HCT116 (cell line): ENCODE measurements around the gene GPR27. TPM values are rescaled to one million over a fixed set of nuclear protein-coding genes. Genes with fewer than 3 reads are reported as not detected.

Experiments
- ATAC-seq: fragments of 200-7000 bp; cut with Tn5 transposase; 2 replicates; pipeline ENCODE4 v1.9.1; 2020; ENCODE audit warnings: mild to moderate bottlenecking, moderate library complexity
- Bru-seq: library from RNA; stranded (reverse); fragments of 400-500 nt; gene quantifications from one replicate; lab custom pipeline; 2021; lab: Mats Ljungman, UMichigan
- BruChase-seq, 2 experiments: library from RNA; stranded (reverse); fragments of 400-500 nt; gene quantifications; one replicate each; lab custom pipeline; 2021; lab: Mats Ljungman, UMichigan
- BruUV-seq: library from RNA; stranded (reverse); fragments of 400-500 nt; replicated peaks from 2 replicates; lab custom pipeline; 2021; lab: Mats Ljungman, UMichigan
- CTCF ChIA-PET: fragments of 300-600 bp; sonication (Branson Sonifier 250); formaldehyde crosslinking; loops from one replicate; lab custom pipeline; 2021; ENCODE audit warnings: antibody characterized with exemption; lab: Charles Lee
- POLR2A ChIA-PET: fragments of 300-600, 350-600 bp; sonication (Branson Sonifier 250); formaldehyde crosslinking; loops from one replicate; lab custom pipeline; 2021; ENCODE audit warnings: antibody characterized with exemption; lab: Charles Lee
- RAD21 ChIA-PET, 2 experiments: fragments of 300-600 bp; sonication (Branson Sonifier 250); formaldehyde crosslinking; loops; one replicate each; lab custom pipeline; 2023; ENCODE audit warnings: low total read pairs in 2 of 2; ENCODE audit not compliant: uncharacterized antibody in 2 of 2, unreplicated experiment in 2 of 2, low non-redundant PET in 1 of 2; lab: Charles Lee
- DNase-seq: peaks from one replicate; pipeline ENCODE4 v3.0.0-alpha.2; 2010; ENCODE audit warnings: low read depth, low spot score
- H2AFZ ChIP-seq: fragments of 200-600 bp; shearing (Covaris generic), sonication (generic); 2 replicates; pipeline ENCODE4 v1.6.1; 2017; ENCODE audit warnings: low read depth, mixed run types, mixed read lengths, antibody characterized with exemption, low read length; ENCODE audit not compliant: poor library complexity, severe bottlenecking
- H3K27ac ChIP-seq: 2 replicates; pipeline ENCODE4 v1.5.1; 2012; ENCODE audit warnings: low read depth, low read length
- H3K27me3 ChIP-seq: fragments of 200-600 bp; sonication (generic); 2 replicates; pipeline ENCODE4 v1.6.1; 2016; ENCODE audit warnings: mixed run types, low read length, mixed read lengths; ENCODE audit not compliant: insufficient read depth
- H3K36me3 ChIP-seq, 2 experiments: fragments of 200-500 bp in 1 of 2; fragments of 200-600 bp in 1 of 2; sonication (Bioruptor generic) in 1 of 2; sonication (generic) in 1 of 2; 2 replicates each; pipeline versions ENCODE4 v1.5.1 to v1.6.1; 2014 to 2016; ENCODE audit warnings: low read length in 2 of 2, inconsistent platforms in 1 of 2, mixed read lengths in 1 of 2, mixed run types in 1 of 2; ENCODE audit not compliant: insufficient read depth in 2 of 2, control insufficient read depth in 1 of 2
- H3K4me1 ChIP-seq, 2 experiments: fragments of 200-600 bp in 1 of 2; sonication (generic) in 1 of 2; 2 replicates each; pipeline versions ENCODE4 v1.5.1 to v1.6.1; 2012 to 2017; ENCODE audit warnings: low read length in 2 of 2, inconsistent platforms in 1 of 2, mild to moderate bottlenecking in 1 of 2, mixed read lengths in 1 of 2, mixed run types in 1 of 2, moderate library complexity in 1 of 2; ENCODE audit not compliant: insufficient read depth in 2 of 2, control insufficient read depth in 1 of 2
- H3K4me2 ChIP-seq: fragments of 200-600 bp; sonication (generic); 2 replicates; pipeline ENCODE4 v1.6.1; 2017; ENCODE audit warnings: mixed run types, low read length, mixed read lengths
- H3K4me3 ChIP-seq, 2 experiments: fragments of 200-600 bp in 1 of 2; sonication (generic) in 1 of 2; replicated peaks in 1 of 2; 2 replicates each; pipeline ENCODE4 v1.5.1; 2011 to 2016; ENCODE audit warnings: low read length in 2 of 2, control low read depth in 1 of 2, low read depth in 1 of 2, mild to moderate bottlenecking in 1 of 2, mixed read lengths in 1 of 2, mixed run types in 1 of 2
- H3K79me2 ChIP-seq: fragments of 200-600 bp; sonication (generic); 2 replicates; pipeline ENCODE4 v1.6.1; 2017; ENCODE audit warnings: mild to moderate bottlenecking, mixed run types, low read length, moderate library complexity, mixed read lengths; ENCODE audit not compliant: insufficient read depth
- H3K9ac ChIP-seq: fragments of 200-600 bp; sonication (generic); 2 replicates; pipeline ENCODE4 v1.6.1; 2016; ENCODE audit warnings: low read length, mixed read lengths
- H3K9me2 ChIP-seq: fragments of 200-600 bp; sonication (generic), shearing (Covaris generic); 2 replicates; pipeline ENCODE4 v1.6.1; 2017; ENCODE audit warnings: mixed run types, mild to moderate bottlenecking, moderate library complexity; ENCODE audit not compliant: insufficient read depth
- H3K9me3 ChIP-seq, 2 experiments: fragments of 200-500 bp in 1 of 2; fragments of 200-600 bp in 1 of 2; sonication (Bioruptor generic) in 1 of 2; sonication (generic) in 1 of 2; 2 replicates each; pipeline ENCODE4 v1.6.1; 2014 to 2017; ENCODE audit warnings: low read length in 2 of 2, mixed read lengths in 2 of 2, inconsistent platforms in 1 of 2, low read depth in 1 of 2, mild to moderate bottlenecking in 1 of 2, mixed run types in 1 of 2, moderate library complexity in 1 of 2; ENCODE audit not compliant: control insufficient read depth in 1 of 2, insufficient read depth in 1 of 2
- H4K20me1 ChIP-seq: fragments of 200-600 bp; sonication (generic), shearing (Covaris generic); 2 replicates; pipeline ENCODE4 v1.6.1; 2017; ENCODE audit warnings: mixed run types, mild to moderate bottlenecking, moderate library complexity; ENCODE audit not compliant: insufficient read depth
- CBX3 ChIP-seq: IDR thresholded peaks from 2 replicates; pipeline ENCODE4 v1.6.1; 2012; ENCODE audit warnings: low read depth
- ELF1 ChIP-seq: IDR thresholded peaks from 2 replicates; pipeline ENCODE4 v1.6.1; 2012; ENCODE audit warnings: low read depth, borderline replicate concordance
- EZH2 ChIP-seq: fragments of 200-600 bp; sonication (generic); IDR thresholded peaks from 2 replicates; pipeline ENCODE4 v1.6.1; 2017; ENCODE audit warnings: antibody characterized with exemption, mixed run types
- FOSL1 ChIP-seq: IDR thresholded peaks from 2 replicates; pipeline ENCODE4 v1.6.1; 2012; ENCODE audit warnings: low read depth
- RAD21 ChIP-seq: IDR thresholded peaks from 2 replicates; pipeline ENCODE4 v1.6.1; 2012; ENCODE audit warnings: low read depth, mild to moderate bottlenecking
- SIN3A ChIP-seq: IDR thresholded peaks from 2 replicates; pipeline ENCODE4 v1.6.1; 2012; ENCODE audit warnings: low read depth
- YY1 ChIP-seq: IDR thresholded peaks from 2 replicates; pipeline ENCODE4 v1.6.1; 2011; ENCODE audit warnings: low read length, low read depth, moderate library complexity, mild to moderate bottlenecking; ENCODE audit not compliant: insufficient replicate concordance; ENCODE audit errors: extremely low read depth
- ZBTB33 ChIP-seq: IDR thresholded peaks from 2 replicates; pipeline ENCODE4 v1.6.1; 2011; ENCODE audit warnings: mild to moderate bottlenecking, low read length, moderate library complexity; ENCODE audit not compliant: insufficient replicate concordance; ENCODE audit errors: extremely low read depth
- ZFX ChIP-seq: fragments of 450-650 bp; IDR thresholded peaks from 2 replicates; pipeline ENCODE4 v1.6.1; 2017
- intact Hi-C: fragments of 100-400 bp; cut with micrococcal nuclease; formaldehyde crosslinking; loops from 2 replicates; pipeline ENCODE4 v1.10.0; 2022
- long read RNA-seq: library from polyadenylated mRNA; unstranded; transcript quantifications from one replicate; pipeline ENCODE4 v2.0.0, GENCODE V29; 2021; ENCODE audit not compliant: unreplicated experiment
- polyA plus RNA-seq: library from polyadenylated mRNA; unstranded; fragments of >200 nt; gene quantifications from 2 replicates; pipeline ENCODE4 v1.2.1, GENCODE V29; 2012; ENCODE audit warnings: missing spikeins
- total RNA-seq: library from RNA; stranded (reverse); gene quantifications from one replicate; pipeline ENCODE4 v1.2.1, GENCODE V29; 2021; ENCODE audit not compliant: unreplicated experiment
- TF ChIP-seq, protein P1 (sequence below): IDR thresholded peaks from 2 replicates; pipeline ENCODE4 v1.6.1; 2012
- TF ChIP-seq, protein P2 (sequence below): IDR thresholded peaks from 2 replicates; pipeline ENCODE4 v1.6.1; 2012; ENCODE audit warnings: low read depth

GPR27 gene, protein sequence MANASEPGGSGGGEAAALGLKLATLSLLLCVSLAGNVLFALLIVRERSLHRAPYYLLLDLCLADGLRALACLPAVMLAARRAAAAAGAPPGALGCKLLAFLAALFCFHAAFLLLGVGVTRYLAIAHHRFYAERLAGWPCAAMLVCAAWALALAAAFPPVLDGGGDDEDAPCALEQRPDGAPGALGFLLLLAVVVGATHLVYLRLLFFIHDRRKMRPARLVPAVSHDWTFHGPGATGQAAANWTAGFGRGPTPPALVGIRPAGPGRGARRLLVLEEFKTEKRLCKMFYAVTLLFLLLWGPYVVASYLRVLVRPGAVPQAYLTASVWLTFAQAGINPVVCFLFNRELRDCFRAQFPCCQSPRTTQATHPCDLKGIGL
- total RNA-seq: not detected
- polyA plus RNA-seq: 0.03 TPM in 1 of 2 replicates, not detected in the other
- Bru-seq, nascent RNA: not detected
- BruChase-seq, experiment 1, labeled RNA remaining after a 6-hour chase: percentile 21 among the genes with signal in this experiment
- BruChase-seq, experiment 2, labeled RNA remaining after a 2-hour chase: percentile 15 among the genes with signal in this experiment
- long read RNA-seq: 0 reads

- Histone ChIP-seq H3K9me3 (no peaks in the 10 kb centered on the region), H3K9me2 (no peaks in the 10 kb centered on the region)
- POLR2A ChIA-PET: no interaction called here
These were observed at the start of gene GPR27 for GRCh38 chr3:71753701-71754609. Gene GPR27, plus strand, starts transcription at chr3:71753855. Its CDS starts 195 bp downstream, at chr3:71754050.

More at GRCh38 chr3:71753701-71754609, at the start of gene GPR27:
- no peaks in the 10 kb centered on the region for H3K4me1 ChIP-seq
- DNase-seq (no peak), ATAC-seq (no peak)
- BruUV-seq: no TSS peak
- H3K9ac ChIP-seq: no peak within 1 kb of the TSS
- intact Hi-C loops: no loop called here
- H3K4me3 ChIP-seq: no peak within 1 kb of the TSS
- 0 out of 2 replicates have a peak, but pooled peaks cover 2% of the 10 kb centered on the region for H3K27me3 ChIP-seq
- CTCF ChIA-PET: no interaction called here
- no peak within 1 kb of the TSS for H2AFZ ChIP-seq
- H3K27ac ChIP-seq: no peak within 1 kb of the TSS
- H4K20me1 ChIP-seq: no peaks in the 10 kb centered on the region
- no peaks in the 10 kb centered on the region for H3K79me2 ChIP-seq
- H3K4me2 ChIP-seq: no peak within 1 kb of the TSS
- TF ChIP-seq, protein P1, sequence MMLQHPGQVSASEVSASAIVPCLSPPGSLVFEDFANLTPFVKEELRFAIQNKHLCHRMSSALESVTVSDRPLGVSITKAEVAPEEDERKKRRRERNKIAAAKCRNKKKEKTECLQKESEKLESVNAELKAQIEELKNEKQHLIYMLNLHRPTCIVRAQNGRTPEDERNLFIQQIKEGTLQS: no peak
- TF ChIP-seq ELF1: no peak
- no peak for TF ChIP-seq FOSL1
- TF ChIP-seq SIN3A: no peak
- TF ChIP-seq, protein P2, sequence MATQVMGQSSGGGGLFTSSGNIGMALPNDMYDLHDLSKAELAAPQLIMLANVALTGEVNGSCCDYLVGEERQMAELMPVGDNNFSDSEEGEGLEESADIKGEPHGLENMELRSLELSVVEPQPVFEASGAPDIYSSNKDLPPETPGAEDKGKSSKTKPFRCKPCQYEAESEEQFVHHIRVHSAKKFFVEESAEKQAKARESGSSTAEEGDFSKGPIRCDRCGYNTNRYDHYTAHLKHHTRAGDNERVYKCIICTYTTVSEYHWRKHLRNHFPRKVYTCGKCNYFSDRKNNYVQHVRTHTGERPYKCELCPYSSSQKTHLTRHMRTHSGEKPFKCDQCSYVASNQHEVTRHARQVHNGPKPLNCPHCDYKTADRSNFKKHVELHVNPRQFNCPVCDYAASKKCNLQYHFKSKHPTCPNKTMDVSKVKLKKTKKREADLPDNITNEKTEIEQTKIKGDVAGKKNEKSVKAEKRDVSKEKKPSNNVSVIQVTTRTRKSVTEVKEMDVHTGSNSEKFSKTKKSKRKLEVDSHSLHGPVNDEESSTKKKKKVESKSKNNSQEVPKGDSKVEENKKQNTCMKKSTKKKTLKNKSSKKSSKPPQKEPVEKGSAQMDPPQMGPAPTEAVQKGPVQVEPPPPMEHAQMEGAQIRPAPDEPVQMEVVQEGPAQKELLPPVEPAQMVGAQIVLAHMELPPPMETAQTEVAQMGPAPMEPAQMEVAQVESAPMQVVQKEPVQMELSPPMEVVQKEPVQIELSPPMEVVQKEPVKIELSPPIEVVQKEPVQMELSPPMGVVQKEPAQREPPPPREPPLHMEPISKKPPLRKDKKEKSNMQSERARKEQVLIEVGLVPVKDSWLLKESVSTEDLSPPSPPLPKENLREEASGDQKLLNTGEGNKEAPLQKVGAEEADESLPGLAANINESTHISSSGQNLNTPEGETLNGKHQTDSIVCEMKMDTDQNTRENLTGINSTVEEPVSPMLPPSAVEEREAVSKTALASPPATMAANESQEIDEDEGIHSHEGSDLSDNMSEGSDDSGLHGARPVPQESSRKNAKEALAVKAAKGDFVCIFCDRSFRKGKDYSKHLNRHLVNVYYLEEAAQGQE: no peak
- TF ChIP-seq RAD21: no peak
- TF ChIP-seq ZFX: no peak
- no peak for TF ChIP-seq ZBTB33
- no peak for TF ChIP-seq YY1
- no peak for TF ChIP-seq CBX3
- TF ChIP-seq EZH2: no peak
- H3K36me3 ChIP-seq: no peaks in the 10 kb centered on the region
- RAD21 ChIA-PET: no interaction called here
